ENCODE measurements around the gene MAST3.

GRCh38 chr19:18123819-18124218 lies 26.2 kb downstream of the MAST3 start:
- TF ChIP-seq RAD21 (conservative IDR thresholded peaks at IDR 0.05), result no peak
- TF ChIP-seq, protein P1, sequence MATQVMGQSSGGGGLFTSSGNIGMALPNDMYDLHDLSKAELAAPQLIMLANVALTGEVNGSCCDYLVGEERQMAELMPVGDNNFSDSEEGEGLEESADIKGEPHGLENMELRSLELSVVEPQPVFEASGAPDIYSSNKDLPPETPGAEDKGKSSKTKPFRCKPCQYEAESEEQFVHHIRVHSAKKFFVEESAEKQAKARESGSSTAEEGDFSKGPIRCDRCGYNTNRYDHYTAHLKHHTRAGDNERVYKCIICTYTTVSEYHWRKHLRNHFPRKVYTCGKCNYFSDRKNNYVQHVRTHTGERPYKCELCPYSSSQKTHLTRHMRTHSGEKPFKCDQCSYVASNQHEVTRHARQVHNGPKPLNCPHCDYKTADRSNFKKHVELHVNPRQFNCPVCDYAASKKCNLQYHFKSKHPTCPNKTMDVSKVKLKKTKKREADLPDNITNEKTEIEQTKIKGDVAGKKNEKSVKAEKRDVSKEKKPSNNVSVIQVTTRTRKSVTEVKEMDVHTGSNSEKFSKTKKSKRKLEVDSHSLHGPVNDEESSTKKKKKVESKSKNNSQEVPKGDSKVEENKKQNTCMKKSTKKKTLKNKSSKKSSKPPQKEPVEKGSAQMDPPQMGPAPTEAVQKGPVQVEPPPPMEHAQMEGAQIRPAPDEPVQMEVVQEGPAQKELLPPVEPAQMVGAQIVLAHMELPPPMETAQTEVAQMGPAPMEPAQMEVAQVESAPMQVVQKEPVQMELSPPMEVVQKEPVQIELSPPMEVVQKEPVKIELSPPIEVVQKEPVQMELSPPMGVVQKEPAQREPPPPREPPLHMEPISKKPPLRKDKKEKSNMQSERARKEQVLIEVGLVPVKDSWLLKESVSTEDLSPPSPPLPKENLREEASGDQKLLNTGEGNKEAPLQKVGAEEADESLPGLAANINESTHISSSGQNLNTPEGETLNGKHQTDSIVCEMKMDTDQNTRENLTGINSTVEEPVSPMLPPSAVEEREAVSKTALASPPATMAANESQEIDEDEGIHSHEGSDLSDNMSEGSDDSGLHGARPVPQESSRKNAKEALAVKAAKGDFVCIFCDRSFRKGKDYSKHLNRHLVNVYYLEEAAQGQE (IDR thresholded peaks at IDR 0.05; ENCODE audit: borderline replicate concordance), result no peak
- TF ChIP-seq, protein P2, sequence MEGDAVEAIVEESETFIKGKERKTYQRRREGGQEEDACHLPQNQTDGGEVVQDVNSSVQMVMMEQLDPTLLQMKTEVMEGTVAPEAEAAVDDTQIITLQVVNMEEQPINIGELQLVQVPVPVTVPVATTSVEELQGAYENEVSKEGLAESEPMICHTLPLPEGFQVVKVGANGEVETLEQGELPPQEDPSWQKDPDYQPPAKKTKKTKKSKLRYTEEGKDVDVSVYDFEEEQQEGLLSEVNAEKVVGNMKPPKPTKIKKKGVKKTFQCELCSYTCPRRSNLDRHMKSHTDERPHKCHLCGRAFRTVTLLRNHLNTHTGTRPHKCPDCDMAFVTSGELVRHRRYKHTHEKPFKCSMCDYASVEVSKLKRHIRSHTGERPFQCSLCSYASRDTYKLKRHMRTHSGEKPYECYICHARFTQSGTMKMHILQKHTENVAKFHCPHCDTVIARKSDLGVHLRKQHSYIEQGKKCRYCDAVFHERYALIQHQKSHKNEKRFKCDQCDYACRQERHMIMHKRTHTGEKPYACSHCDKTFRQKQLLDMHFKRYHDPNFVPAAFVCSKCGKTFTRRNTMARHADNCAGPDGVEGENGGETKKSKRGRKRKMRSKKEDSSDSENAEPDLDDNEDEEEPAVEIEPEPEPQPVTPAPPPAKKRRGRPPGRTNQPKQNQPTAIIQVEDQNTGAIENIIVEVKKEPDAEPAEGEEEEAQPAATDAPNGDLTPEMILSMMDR (IDR thresholded peaks at IDR 0.05; ENCODE audit: poor library complexity, severe bottlenecking), result no peak
